ENCODE results near the gene RC3H2.
A peak's percentile ranks its signal among the peaks of the same experiment; 100 is the strongest.

Gene RC3H2

DNA sequence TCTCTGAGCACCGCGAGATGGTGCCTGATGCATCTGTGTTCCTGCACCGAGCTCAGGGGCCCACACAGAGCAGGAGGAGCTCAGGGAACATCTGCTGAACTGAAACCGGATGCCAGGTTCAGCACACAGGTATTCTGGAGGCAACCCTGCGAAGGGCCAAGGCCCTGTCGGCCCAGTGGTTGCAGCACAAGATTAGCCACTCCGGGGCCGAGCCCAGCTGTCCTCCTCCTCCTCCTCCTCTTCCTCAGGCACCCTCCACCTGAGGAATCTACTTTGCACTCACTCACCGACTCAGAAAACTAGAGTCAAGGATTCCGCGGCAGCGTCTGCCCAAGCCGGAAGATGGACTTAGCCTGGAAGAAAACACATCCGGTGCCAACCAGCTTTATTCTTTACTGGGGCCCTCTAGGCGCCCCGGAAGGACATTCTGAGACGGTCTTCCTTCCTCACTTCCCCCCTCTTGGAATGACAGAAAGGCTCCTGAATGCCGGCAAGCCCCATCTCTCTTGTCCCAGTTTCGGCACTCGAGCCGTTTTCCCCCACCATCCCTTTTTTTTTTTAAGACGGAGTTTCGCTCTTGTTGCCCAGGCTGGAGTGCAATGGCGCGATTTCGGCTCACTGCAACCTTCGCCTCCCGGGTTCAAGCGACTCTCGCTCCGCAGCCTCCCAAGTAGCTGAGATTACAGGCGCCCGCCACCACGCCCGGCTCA is 8.0 kb upstream of the RC3H2 start, which contains the start of gene ZBTB6 (continued):
- TF ChIP-seq ZBTB48 (tag by site-specific recombination; IDR thresholded peaks at IDR 0.05) (peak; percentile 91), SP3 (tag by site-specific recombination; IDR thresholded peaks at IDR 0.05) (peak; percentile 17; the same call in 1 of the 2 replicates), ZSCAN16 (tag by site-specific recombination; IDR thresholded peaks at IDR 0.05) (peak; percentile 37; the same call in 1 of the 2 replicates), ZNF660 (tag by site-specific recombination; IDR thresholded peaks at IDR 0.05) (peak; percentile 57; the same call in 1 of the 2 replicates), ZBTB17 (tag by site-specific recombination; IDR thresholded peaks at IDR 0.05) (peak; percentile 97), KLF8 (tag by site-specific recombination; IDR thresholded peaks at IDR 0.05) (0 out of 2 replicates have a peak, but pooled peaks have one; percentile 32), TRIM28 (IDR thresholded peaks at IDR 0.05; ENCODE audit: borderline replicate concordance, low read length) (no peak), ZNF785 (tag by site-specific recombination; IDR thresholded peaks at IDR 0.05) (no peak), SP2 (tag by site-specific recombination; IDR thresholded peaks at IDR 0.05) (peak; percentile 80), MZF1 (tag by site-specific recombination; IDR thresholded peaks at IDR 0.05; ENCODE audit: borderline replicate concordance) (no peak), ZXDB (tag by site-specific recombination; IDR thresholded peaks at IDR 0.05) (peak; percentile 61; the same call in 1 of the 2 replicates), ZEB2 (tag by site-specific recombination; IDR thresholded peaks at IDR 0.05) (peak; percentile 39; the same call in 1 of the 2 replicates), IKZF3 (tag by site-specific recombination; IDR thresholded peaks at IDR 0.05) (peak; percentile 74), SCRT1 (tag by site-specific recombination; IDR thresholded peaks at IDR 0.05; ENCODE audit: borderline replicate concordance) (peak; percentile 61), ZNF341 (tag by site-specific recombination; IDR thresholded peaks at IDR 0.05; ENCODE audit: low read depth) (peak; percentile 91), ZNF521 (tag by site-specific recombination; IDR thresholded peaks at IDR 0.05) (no peak)
- TF ChIP-seq, protein P1, sequence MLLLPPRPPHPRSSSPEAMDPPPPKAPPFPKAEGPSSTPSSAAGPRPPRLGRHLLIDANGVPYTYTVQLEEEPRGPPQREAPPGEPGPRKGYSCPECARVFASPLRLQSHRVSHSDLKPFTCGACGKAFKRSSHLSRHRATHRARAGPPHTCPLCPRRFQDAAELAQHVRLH (tag by site-specific recombination; IDR thresholded peaks at IDR 0.05): peak; percentile 68; the same call in 1 of the 2 replicates
- TF ChIP-seq, protein P2, sequence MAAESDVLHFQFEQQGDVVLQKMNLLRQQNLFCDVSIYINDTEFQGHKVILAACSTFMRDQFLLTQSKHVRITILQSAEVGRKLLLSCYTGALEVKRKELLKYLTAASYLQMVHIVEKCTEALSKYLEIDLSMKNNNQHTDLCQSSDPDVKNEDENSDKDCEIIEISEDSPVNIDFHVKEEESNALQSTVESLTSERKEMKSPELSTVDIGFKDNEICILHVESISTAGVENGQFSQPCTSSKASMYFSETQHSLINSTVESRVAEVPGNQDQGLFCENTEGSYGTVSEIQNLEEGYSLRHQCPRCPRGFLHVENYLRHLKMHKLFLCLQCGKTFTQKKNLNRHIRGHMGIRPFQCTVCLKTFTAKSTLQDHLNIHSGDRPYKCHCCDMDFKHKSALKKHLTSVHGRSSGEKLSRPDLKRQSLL (tag by site-specific recombination; IDR thresholded peaks at IDR 0.05): no peak
- TF ChIP-seq, protein P3, sequence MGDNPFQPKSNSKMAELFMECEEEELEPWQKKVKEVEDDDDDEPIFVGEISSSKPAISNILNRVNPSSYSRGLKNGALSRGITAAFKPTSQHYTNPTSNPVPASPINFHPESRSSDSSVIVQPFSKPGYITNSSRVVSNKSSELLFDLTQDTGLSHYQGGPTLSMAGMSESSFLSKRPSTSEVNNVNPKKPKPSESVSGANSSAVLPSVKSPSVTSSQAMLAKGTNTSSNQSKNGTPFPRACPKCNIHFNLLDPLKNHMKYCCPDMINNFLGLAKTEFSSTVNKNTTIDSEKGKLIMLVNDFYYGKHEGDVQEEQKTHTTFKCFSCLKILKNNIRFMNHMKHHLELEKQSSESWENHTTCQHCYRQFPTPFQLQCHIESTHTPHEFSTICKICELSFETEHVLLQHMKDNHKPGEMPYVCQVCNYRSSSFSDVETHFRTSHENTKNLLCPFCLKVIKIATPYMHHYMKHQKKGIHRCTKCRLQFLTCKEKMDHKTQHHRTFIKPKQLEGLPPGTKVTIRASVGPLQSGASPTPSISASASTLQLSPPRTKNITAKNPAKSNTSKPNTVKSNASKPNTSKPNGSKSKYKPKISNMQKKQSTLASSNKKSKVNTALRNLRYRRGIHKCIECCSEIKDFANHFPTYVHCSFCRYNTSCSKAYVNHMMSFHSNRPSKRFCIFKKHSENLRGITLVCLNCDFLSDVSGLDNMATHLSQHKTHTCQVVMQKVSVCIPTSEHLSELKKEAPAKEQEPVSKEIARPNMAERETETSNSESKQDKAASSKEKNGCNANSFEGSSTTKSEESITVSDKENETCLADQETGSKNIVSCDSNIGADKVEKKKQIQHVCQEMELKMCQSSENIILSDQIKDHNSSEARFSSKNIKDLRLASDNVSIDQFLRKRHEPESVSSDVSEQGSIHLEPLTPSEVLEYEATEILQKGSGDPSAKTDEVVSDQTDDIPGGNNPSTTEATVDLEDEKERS (tag by site-specific recombination; IDR thresholded peaks at IDR 0.05): peak; percentile 53; the same call in 1 of the 2 replicates
- TF ChIP-seq, protein P4, sequence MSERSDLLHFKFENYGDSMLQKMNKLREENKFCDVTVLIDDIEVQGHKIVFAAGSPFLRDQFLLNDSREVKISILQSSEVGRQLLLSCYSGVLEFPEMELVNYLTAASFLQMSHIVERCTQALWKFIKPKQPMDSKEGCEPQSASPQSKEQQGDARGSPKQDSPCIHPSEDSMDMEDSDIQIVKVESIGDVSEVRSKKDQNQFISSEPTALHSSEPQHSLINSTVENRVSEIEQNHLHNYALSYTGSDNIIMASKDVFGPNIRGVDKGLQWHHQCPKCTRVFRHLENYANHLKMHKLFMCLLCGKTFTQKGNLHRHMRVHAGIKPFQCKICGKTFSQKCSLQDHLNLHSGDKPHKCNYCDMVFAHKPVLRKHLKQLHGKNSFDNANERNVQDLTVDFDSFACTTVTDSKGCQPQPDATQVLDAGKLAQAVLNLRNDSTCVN (tag by site-specific recombination; optimal IDR thresholded peaks at IDR 0.05): peak; percentile 11
- TF ChIP-seq, protein P5, sequence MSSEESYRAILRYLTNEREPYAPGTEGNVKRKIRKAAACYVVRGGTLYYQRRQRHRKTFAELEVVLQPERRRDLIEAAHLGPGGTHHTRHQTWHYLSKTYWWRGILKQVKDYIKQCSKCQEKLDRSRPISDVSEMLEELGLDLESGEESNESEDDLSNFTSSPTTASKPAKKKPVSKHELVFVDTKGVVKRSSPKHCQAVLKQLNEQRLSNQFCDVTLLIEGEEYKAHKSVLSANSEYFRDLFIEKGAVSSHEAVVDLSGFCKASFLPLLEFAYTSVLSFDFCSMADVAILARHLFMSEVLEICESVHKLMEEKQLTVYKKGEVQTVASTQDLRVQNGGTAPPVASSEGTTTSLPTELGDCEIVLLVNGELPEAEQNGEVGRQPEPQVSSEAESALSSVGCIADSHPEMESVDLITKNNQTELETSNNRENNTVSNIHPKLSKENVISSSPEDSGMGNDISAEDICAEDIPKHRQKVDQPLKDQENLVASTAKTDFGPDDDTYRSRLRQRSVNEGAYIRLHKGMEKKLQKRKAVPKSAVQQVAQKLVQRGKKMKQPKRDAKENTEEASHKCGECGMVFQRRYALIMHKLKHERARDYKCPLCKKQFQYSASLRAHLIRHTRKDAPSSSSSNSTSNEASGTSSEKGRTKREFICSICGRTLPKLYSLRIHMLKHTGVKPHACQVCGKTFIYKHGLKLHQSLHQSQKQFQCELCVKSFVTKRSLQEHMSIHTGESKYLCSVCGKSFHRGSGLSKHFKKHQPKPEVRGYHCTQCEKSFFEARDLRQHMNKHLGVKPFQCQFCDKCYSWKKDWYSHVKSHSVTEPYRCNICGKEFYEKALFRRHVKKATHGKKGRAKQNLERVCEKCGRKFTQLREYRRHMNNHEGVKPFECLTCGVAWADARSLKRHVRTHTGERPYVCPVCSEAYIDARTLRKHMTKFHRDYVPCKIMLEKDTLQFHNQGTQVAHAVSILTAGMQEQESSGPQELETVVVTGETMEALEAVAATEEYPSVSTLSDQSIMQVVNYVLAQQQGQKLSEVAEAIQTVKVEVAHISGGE (tag by site-specific recombination; conservative IDR thresholded peaks at IDR 0.05; ENCODE audit: low read depth): peak; percentile 97
- TF ChIP-seq, protein P6, sequence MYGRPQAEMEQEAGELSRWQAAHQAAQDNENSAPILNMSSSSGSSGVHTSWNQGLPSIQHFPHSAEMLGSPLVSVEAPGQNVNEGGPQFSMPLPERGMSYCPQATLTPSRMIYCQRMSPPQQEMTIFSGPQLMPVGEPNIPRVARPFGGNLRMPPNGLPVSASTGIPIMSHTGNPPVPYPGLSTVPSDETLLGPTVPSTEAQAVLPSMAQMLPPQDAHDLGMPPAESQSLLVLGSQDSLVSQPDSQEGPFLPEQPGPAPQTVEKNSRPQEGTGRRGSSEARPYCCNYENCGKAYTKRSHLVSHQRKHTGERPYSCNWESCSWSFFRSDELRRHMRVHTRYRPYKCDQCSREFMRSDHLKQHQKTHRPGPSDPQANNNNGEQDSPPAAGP (tag by site-specific recombination; IDR thresholded peaks at IDR 0.05): peak; percentile 32; the same call in 1 of the 2 replicates
- TF ChIP-seq, protein P7, sequence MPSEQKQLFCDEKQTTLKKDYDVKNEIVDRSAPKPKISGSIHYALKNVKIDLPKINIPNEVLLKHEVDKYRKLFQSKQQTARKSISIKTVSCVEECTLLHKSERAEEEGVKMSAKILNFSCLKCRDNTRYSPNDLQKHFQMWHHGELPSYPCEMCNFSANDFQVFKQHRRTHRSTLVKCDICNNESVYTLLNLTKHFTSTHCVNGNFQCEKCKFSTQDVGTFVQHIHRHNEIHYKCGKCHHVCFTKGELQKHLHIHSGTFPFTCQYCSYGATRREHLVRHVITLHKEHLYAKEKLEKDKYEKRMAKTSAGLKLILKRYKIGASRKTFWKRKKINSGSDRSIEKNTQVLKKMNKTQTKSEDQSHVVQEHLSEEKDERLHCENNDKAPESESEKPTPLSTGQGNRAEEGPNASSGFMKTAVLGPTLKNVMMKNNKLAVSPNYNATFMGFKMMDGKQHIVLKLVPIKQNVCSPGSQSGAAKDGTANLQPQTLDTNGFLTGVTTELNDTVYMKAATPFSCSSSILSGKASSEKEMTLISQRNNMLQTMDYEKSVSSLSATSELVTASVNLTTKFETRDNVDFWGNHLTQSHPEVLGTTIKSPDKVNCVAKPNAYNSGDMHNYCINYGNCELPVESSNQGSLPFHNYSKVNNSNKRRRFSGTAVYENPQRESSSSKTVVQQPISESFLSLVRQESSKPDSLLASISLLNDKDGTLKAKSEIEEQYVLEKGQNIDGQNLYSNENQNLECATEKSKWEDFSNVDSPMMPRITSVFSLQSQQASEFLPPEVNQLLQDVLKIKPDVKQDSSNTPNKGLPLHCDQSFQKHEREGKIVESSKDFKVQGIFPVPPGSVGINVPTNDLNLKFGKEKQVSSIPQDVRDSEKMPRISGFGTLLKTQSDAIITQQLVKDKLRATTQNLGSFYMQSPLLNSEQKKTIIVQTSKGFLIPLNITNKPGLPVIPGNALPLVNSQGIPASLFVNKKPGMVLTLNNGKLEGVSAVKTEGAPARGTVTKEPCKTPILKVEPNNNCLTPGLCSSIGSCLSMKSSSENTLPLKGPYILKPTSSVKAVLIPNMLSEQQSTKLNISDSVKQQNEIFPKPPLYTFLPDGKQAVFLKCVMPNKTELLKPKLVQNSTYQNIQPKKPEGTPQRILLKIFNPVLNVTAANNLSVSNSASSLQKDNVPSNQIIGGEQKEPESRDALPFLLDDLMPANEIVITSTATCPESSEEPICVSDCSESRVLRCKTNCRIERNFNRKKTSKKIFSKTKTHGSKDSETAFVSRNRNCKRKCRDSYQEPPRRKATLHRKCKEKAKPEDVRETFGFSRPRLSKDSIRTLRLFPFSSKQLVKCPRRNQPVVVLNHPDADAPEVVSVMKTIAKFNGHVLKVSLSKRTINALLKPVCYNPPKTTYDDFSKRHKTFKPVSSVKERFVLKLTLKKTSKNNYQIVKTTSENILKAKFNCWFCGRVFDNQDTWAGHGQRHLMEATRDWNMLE (tag by site-specific recombination; conservative IDR thresholded peaks at IDR 0.05; ENCODE audit: low read depth): peak; percentile 100
